Measurements from ENCODE around the gene TSPOAP1. TPM values are rescaled to one million over a fixed set of nuclear protein-coding genes. Genes with fewer than 3 reads are reported as not detected.

TSPOAP1 gene
- total and polyA plus RNA-seq, 2 of the 13 experiments (the other 11 are each of a cell fraction or from before 2014, with no cell fraction given): not detected

GRCh38 chr17:58253082-58253481 lies 75.5 kb downstream of the TSPOAP1 start:
- POLR2A ChIA-PET: no interaction called here
- no peaks in the 10 kb centered on the region for H4K20me1 ChIP-seq (ENCODE audit: insufficient read depth, low read length)
- TF ChIP-seq RCOR2 (CRISPR knock-in tag; IDR thresholded peaks at IDR 0.05): no peak
- TF ChIP-seq ATF7 (IDR thresholded peaks at IDR 0.05): peak; percentile 57
- no peak for TF ChIP-seq ATF7 (CRISPR knock-in tag; IDR thresholded peaks at IDR 0.05)
- no peak for TF ChIP-seq AKAP8 (CRISPR knock-in tag; IDR thresholded peaks at IDR 0.05)
- peak; percentile 63 for TF ChIP-seq CREB1 (IDR thresholded peaks at IDR 0.05)
- TF ChIP-seq CREB1 (CRISPR knock-in tag; IDR thresholded peaks at IDR 0.05): no peak
- TF ChIP-seq, protein P1, sequence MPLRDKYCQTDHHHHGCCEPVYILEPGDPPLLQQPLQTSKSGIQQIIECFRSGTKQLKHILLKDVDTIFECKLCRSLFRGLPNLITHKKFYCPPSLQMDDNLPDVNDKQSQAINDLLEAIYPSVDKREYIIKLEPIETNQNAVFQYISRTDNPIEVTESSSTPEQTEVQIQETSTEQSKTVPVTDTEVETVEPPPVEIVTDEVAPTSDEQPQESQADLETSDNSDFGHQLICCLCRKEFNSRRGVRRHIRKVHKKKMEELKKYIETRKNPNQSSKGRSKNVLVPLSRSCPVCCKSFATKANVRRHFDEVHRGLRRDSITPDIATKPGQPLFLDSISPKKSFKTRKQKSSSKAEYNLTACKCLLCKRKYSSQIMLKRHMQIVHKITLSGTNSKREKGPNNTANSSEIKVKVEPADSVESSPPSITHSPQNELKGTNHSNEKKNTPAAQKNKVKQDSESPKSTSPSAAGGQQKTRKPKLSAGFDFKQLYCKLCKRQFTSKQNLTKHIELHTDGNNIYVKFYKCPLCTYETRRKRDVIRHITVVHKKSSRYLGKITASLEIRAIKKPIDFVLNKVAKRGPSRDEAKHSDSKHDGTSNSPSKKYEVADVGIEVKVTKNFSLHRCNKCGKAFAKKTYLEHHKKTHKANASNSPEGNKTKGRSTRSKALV (CRISPR knock-in tag; IDR thresholded peaks at IDR 0.05): no peak
- H3K27me3 ChIP-seq (ENCODE audit: control insufficient read depth in 1 of 2, insufficient read depth in 2 of 2, low read length in 2 of 2): peaks cover 3 to 46% of the 10 kb centered on the region in 2 experiments; a peak in 4 of 5 replicates
- no peak overlapping the region for H3K9ac ChIP-seq (ENCODE audit: insufficient read depth, low read depth, low read length)
- FAIRE-seq (no peak), ATAC-seq (no peak), DNase-seq (ENCODE audit: low spot score) (no peak)
- no TSS peak for BruUV-seq (replicated peaks)
- no peak overlapping the region for H3K4me3 ChIP-seq (replicated peaks in 1 of 3; ENCODE audit: insufficient read depth in 1 of 3, low read depth in 2 of 3, low read length in 3 of 3)
- peaks cover 31% of the 10 kb centered on the region for H3K4me1 ChIP-seq (ENCODE audit: insufficient read depth, low read length)
- H3K36me3 ChIP-seq (replicated peaks in 1 of 2; ENCODE audit: control insufficient read depth in 1 of 2, insufficient read depth in 2 of 2, low read length in 2 of 2): no peaks in the 10 kb centered on the region
- no peaks in the 10 kb centered on the region for H3K9me3 ChIP-seq (ENCODE audit: low read length)
- 1% methylated on average over 3 of the region's 3 CpGs for WGBS (ENCODE audit: low lambda C conversion rate)
- H2AFZ ChIP-seq (ENCODE audit: low read length): no peak overlapping the region
- intact Hi-C loops (cut with micrococcal nuclease; ENCODE audit: unreplicated experiment): no loop called here
- no peaks in the 10 kb centered on the region for H3K79me2 ChIP-seq (ENCODE audit: insufficient read depth, low read length)
- no peak overlapping the region for H3K4me2 ChIP-seq (ENCODE audit: low read depth, low read length)
- CTCF ChIA-PET (ENCODE audit: low intra/inter-chr PET ratio, low total read pairs): no interaction called here
- H3K27ac ChIP-seq (ENCODE audit: extremely low read length, insufficient read depth, low read length): no peak overlapping the region
- in situ Hi-C loops (cut with HindIII; ENCODE audit: extremely low pct_ligation_motif_present, low pct_unique_long_range_greater_than_20kb): no loop called here

- ChIA-PET CTCF (ENCODE audit: low intra/inter-chr PET ratio, low total read pairs) (no interaction called here), POLR2A (no interaction called here)
- Histone ChIP-seq H3K4me2 (ENCODE audit: low read depth, low read length) (no peak overlapping the region), H2AFZ (ENCODE audit: low read length) (no peak overlapping the region), H3K27ac (ENCODE audit: extremely low read length, insufficient read depth, low read length) (no peak overlapping the region), H3K9me3 (ENCODE audit: low read length) (no peaks in the 10 kb centered on the region), H3K27me3 (ENCODE audit: control insufficient read depth in 1 of 2, insufficient read depth in 2 of 2, low read length in 2 of 2) (peaks cover 3 to 54% of the 10 kb centered on the region in 2 experiments; a peak in 4 of 5 replicates), H3K4me3 (replicated peaks in 1 of 3; ENCODE audit: insufficient read depth in 1 of 3, low read depth in 2 of 3, low read length in 3 of 3) (no peak overlapping the region), H3K9ac (ENCODE audit: insufficient read depth, low read depth, low read length) (no peak overlapping the region), H3K79me2 (ENCODE audit: insufficient read depth, low read length) (no peaks in the 10 kb centered on the region), H4K20me1 (ENCODE audit: insufficient read depth, low read length) (no peaks in the 10 kb centered on the region), H3K36me3 (replicated peaks in 1 of 2; ENCODE audit: control insufficient read depth in 1 of 2, insufficient read depth in 2 of 2, low read length in 2 of 2) (no peaks in the 10 kb centered on the region), H3K4me1 (ENCODE audit: insufficient read depth, low read length) (peaks cover 38% of the 10 kb centered on the region)
- ATAC-seq (no peak), FAIRE-seq (no peak), DNase-seq (ENCODE audit: low spot score) (no peak)
- TF ChIP-seq TCF7L2 (IDR thresholded peaks at IDR 0.05; ENCODE audit: low read depth, low read length): no peak
- TF ChIP-seq PTBP1 (IDR thresholded peaks at IDR 0.05; ENCODE audit: low read depth, low read length, poor library complexity, severe bottlenecking): peak; percentile 66
- no peak for TF ChIP-seq ZNF136 (CRISPR knock-in tag; IDR thresholded peaks at IDR 0.05; ENCODE audit: low read depth)
- intact Hi-C loops (cut with micrococcal nuclease; ENCODE audit: unreplicated experiment) (no loop called here), in situ Hi-C loops (cut with HindIII; ENCODE audit: extremely low pct_ligation_motif_present, low pct_unique_long_range_greater_than_20kb) (no loop called here)
- BruUV-seq (replicated peaks): no TSS peak
- 42% methylated on average over 9 of the region's 9 CpGs for WGBS (ENCODE audit: low lambda C conversion rate)
These were observed 76.5 kb downstream of the TSPOAP1 start for GRCh38 chr17:58252141-58252540.

MicroRNAs encoded within 50 kb of the gene (microRNA counts, 767-probe panel; counts per million panel counts)
- microRNA hsa-miR-142-3p: not detected
- not detected for microRNA hsa-miR-142-5p

Small RNA genes lying within 50 kb of the gene (microRNA-seq; reads per million reads assigned to microRNA genes)
- not detected for gene MIR4736

Small RNA genes lying within 50 kb of the gene (small RNA-seq; reads per million reads assigned to genes)
- 0 reads per million in 3 experiments for gene MIR4736 (ENCODE audit: insufficient read depth in 2 of 3, insufficient read length in 3 of 3, low read depth in 2 of 3, low replicate concordance in 1 of 3)

Other genes starting within 250 kb of the TSPOAP1 start
- gene DYNLL2, start 245.4 kb downstream of the TSPOAP1 start, total RNA-seq (2016; rRNA removed; fragmentation: Illumina TruSeq; extraction: Trizol): 29.0 and 34.8 TPM in 2 replicates
- 9.5 and 10.5 TPM in 2 replicates for gene DYNLL2, start 245.4 kb downstream of the TSPOAP1 start, polyA plus RNA-seq (2011; rRNA removed)
- gene OR4D1, start 180.4 kb downstream of the TSPOAP1 start, total RNA-seq (2016; rRNA removed; fragmentation: Illumina TruSeq; extraction: Trizol): not detected in 2 replicates
- gene OR4D1, start 180.4 kb downstream of the TSPOAP1 start, polyA plus RNA-seq (2011; rRNA removed): not detected in 2 replicates
- gene OR4D2, start 161.8 kb downstream of the TSPOAP1 start, total RNA-seq (2016; rRNA removed; fragmentation: Illumina TruSeq; extraction: Trizol): not detected in 2 replicates
- gene OR4D2, start 161.8 kb downstream of the TSPOAP1 start, polyA plus RNA-seq (2011; rRNA removed): not detected in 2 replicates
- not detected in 2 replicates for gene EPX, start 136.1 kb downstream of the TSPOAP1 start, total RNA-seq (2016; rRNA removed; fragmentation: Illumina TruSeq; extraction: Trizol)
- not detected in 2 replicates for gene EPX, start 136.1 kb downstream of the TSPOAP1 start, polyA plus RNA-seq (2011; rRNA removed)
- 24.8 and 26.3 TPM in 2 replicates for gene MKS1, start 109.5 kb downstream of the TSPOAP1 start, total RNA-seq (2016; rRNA removed; fragmentation: Illumina TruSeq; extraction: Trizol)
- 16.1 and 21.3 TPM in 2 replicates for gene MKS1, start 109.5 kb downstream of the TSPOAP1 start, polyA plus RNA-seq (2011; rRNA removed)
- gene LPO, start 90.2 kb downstream of the TSPOAP1 start, total RNA-seq (2016; rRNA removed; fragmentation: Illumina TruSeq; extraction: Trizol): not detected in 2 replicates
- gene LPO, start 90.2 kb downstream of the TSPOAP1 start, polyA plus RNA-seq (2011; rRNA removed): 0.03 TPM in 1 of 2 replicates, not detected in the other
- gene MPO, start 47.9 kb downstream of the TSPOAP1 start, total RNA-seq (2016; rRNA removed; fragmentation: Illumina TruSeq; extraction: Trizol): not detected in 2 replicates
- not detected in 2 replicates for gene MPO, start 47.9 kb downstream of the TSPOAP1 start, polyA plus RNA-seq (2011; rRNA removed)
- gene SUPT4H1, start 23.4 kb upstream of the TSPOAP1 start, total RNA-seq (2016; rRNA removed; fragmentation: Illumina TruSeq; extraction: Trizol): 155 and 252 TPM in 2 replicates
- 231 and 244 TPM in 2 replicates for gene SUPT4H1, start 23.4 kb upstream of the TSPOAP1 start, polyA plus RNA-seq (2011; rRNA removed)
- 51.4 and 53.4 TPM in 2 replicates for gene RNF43, start 88.7 kb upstream of the TSPOAP1 start, total RNA-seq (2016; rRNA removed; fragmentation: Illumina TruSeq; extraction: Trizol)
- 29.3 and 31.0 TPM in 2 replicates for gene RNF43, start 88.7 kb upstream of the TSPOAP1 start, polyA plus RNA-seq (2011; rRNA removed)
- not detected in 2 replicates for gene HSF5, start 159.6 kb upstream of the TSPOAP1 start, total RNA-seq (2016; rRNA removed; fragmentation: Illumina TruSeq; extraction: Trizol)
- not detected in 2 replicates for gene HSF5, start 159.6 kb upstream of the TSPOAP1 start, polyA plus RNA-seq (2011; rRNA removed)
- 62.5 and 67.7 TPM in 2 replicates for gene MTMR4, start 185.8 kb upstream of the TSPOAP1 start, total RNA-seq (2016; rRNA removed; fragmentation: Illumina TruSeq; extraction: Trizol)
- 50.0 and 65.1 TPM in 2 replicates for gene MTMR4, start 185.8 kb upstream of the TSPOAP1 start, polyA plus RNA-seq (2011; rRNA removed)

Measured in HepG2 (cell line).